AG04449 (cell line): ENCODE results near the gene C11orf71.

ENCODE experiments used
- CTCF ChIA-PET: fragments of 350-600 bp; formaldehyde crosslinking; extraction: SDS; loops from one replicate; lab custom pipeline; 2021; ENCODE audit warnings: antibody characterized with exemption; lab: Yijun Ruan, JAX
- POLR2A ChIA-PET: fragments of 400-600, 350-600 bp; formaldehyde crosslinking; extraction: SDS; loops from one replicate; lab custom pipeline; 2020; ENCODE audit warnings: antibody characterized with exemption, inconsistent platforms; lab: Yijun Ruan, JAX
- DNase-seq: peaks from one replicate; pipeline ENCODE4 v3.0.0-alpha.2; 2010; ENCODE audit warnings: low read depth, low spot score
- H3K4me3 ChIP-seq: 2 replicates; pipeline ENCODE4 v1.5.1; 2011; ENCODE audit warnings: low read depth, mild to moderate bottlenecking, control low read depth, low read length
- TF ChIP-seq, protein P1 (sequence below): IDR thresholded peaks from one replicate; pipeline ENCODE4 v1.5.1; 2011; ENCODE audit warnings: mild to moderate bottlenecking, moderate library complexity, low read length, control low read depth, inconsistent platforms; ENCODE audit not compliant: insufficient read depth; ENCODE audit errors: missing control alignments

The C11orf71 gene

DNA sequence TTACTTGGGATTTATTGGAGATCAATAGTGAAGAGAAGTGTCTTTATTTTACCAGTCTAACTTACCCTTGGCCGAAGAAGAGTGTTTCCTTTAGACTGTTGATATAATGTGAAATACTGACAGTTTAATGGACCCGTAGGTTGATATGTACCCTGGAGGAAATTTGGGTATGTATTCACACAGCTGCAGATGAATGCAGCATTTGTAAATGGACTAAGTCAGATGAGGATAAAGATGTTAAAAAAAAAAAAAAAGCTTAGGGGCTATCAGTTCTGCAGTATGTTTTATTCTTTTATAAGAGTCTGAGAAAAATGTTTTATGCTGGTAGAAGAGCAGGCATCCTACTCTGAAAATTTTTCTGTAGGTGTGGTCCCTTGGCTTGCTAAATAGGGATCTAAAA, 41.6 kb upstream of the C11orf71 start:
- no peak for DNase-seq
- ChIA-PET POLR2A (no interaction called here), CTCF (interaction anchor here (0.7 to 1.1 kb wide), 2 partner anchors 93 to 95 kb away, joined by 3 to 5 read pairs; no protein-coding TSS in a partner anchor)
- H3K4me3 ChIP-seq = no peak overlapping the region
- TF ChIP-seq, protein P1, sequence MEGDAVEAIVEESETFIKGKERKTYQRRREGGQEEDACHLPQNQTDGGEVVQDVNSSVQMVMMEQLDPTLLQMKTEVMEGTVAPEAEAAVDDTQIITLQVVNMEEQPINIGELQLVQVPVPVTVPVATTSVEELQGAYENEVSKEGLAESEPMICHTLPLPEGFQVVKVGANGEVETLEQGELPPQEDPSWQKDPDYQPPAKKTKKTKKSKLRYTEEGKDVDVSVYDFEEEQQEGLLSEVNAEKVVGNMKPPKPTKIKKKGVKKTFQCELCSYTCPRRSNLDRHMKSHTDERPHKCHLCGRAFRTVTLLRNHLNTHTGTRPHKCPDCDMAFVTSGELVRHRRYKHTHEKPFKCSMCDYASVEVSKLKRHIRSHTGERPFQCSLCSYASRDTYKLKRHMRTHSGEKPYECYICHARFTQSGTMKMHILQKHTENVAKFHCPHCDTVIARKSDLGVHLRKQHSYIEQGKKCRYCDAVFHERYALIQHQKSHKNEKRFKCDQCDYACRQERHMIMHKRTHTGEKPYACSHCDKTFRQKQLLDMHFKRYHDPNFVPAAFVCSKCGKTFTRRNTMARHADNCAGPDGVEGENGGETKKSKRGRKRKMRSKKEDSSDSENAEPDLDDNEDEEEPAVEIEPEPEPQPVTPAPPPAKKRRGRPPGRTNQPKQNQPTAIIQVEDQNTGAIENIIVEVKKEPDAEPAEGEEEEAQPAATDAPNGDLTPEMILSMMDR = no peak

DNA sequence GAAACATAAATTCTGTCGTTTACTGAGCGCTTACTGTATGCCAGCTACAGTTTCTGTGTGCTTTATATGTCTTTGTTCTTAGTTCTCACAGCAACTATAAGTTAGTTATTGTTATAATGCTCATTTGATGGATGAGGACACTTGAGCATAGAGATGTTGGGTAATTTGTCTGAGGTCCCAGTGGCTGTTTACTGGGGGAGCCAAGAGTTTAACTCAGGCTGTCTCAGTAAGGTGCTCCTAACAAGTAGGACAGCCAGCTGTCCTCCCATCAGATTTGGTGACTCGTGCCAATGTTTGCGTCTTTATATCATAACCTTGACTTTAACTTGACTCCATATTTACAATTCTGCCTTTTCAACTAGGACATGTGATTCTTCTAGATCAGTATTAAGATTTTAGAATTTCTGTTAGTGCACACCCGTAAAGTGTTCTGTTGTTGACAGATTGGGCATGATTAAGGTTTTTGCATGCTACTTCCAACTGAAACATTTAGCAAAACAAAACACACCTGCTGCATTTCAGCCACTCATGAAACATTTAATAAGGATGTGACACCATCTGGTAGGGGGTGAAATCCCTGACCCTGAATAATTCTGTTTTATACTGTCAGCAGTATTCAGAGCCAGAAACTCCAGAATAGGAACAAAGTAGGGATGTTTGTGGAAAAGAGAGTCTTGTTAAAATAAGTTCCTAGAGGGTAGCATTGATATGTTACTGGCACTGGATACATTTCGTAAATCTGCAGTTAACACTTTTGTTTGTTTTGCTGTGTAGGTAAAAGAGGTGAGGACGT, 40.9 kb upstream of the C11orf71 start:
- peak overlapping the region; percentile 98 for H3K4me3 ChIP-seq
- ChIA-PET CTCF (interaction anchor here (0.9 to 1.3 kb wide), 2 partner anchors 9 to 94 kb away, joined by 3 read pairs; no protein-coding TSS in a partner anchor), POLR2A (no interaction called here)
- TF ChIP-seq, protein P1 = no peak
- no peak for DNase-seq

DNA sequence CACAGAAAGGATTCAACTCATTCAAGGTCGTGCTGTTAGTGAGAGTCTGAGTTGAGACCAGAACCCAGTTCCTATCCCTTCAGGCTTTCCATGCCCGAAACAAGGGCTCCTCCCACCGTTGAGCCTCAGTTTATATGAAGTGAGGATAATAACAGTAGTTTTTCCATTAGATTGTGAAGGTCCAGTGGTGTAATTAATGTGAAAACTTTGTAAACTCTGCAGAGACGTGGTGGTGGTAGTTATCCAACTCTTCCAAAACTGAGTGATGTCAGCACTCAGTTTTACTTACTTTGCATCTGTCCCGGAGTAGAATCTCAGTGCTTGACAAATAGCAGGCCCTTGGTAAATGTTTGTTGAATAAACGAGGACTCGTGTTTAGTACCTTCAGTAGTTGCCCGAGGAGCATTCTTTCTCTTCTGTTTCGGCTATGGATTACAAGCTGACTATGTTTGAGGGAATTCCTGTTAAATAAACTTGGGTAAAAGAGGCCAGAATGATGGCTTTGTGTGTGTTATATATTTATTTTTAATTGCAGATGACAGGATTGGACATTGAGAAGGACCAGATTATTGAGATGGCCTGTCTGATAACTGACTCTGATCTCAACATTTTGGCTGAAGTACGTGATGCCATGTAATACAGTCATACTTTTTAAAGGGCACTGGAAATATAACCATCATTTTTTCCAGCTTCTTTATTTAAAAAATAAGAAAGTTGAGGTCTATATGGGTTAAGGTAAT, 40.0 kb upstream of the C11orf71 start:
- ChIA-PET POLR2A (no interaction called here), CTCF (interaction anchor here (0.9 to 1.3 kb wide), 2 partner anchors 10 to 93 kb away, joined by 3 read pairs; no protein-coding TSS in a partner anchor)
- no peak for DNase-seq
- peak overlapping the region; percentile 98 for H3K4me3 ChIP-seq
- TF ChIP-seq, protein P1 = no peak

DNA sequence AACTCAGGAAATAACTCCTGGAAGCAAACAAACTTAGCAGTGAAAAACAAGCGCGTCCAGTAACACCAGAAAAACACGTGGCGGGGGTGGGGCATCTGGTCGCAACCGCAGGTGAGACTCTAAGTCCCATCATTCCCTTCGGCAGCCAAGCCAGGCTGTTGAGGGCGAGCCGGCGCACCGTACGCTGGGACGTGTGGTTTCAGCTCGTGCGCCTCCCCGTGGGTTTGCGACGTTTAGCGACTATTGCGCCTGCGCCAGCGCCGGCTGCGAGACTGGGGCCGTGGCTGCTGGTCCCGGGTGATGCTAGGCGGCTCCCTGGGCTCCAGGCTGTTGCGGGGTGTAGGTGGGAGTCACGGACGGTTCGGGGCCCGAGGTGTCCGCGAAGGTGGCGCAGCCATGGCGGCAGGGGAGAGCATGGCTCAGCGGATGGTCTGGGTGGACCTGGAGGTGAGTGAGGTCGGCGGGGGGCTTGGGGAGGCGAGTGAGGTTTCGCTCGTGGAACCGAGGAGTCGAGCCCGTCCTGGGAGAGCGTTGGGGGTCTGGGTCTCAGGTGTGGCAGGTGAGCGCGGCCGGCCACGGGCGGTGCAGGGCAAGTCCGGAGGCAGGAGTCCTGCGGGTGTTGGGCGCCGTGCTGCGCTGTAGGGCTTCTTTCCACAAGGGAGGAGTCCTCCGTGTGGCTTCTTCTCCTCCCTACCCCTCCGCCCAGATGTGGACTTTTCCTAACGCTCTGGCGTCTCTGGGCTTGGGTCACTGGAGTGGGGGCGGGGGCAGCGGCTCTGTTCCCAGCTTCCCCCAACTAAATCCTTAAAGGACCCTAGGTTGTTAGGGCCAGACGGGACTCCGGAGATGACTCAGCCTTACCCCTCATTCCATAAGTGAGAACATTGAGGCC, 39.2 kb upstream of the C11orf71 start, which contains the start of gene REXO2:
TSS of gene REXO2 (plus strand) at position 239 of the 892 bp plus-strand sequence. CDS start at position 301, 62 bp downstream.
- TF ChIP-seq, protein P1 = peak; percentile 73
- DNase-seq = peak; percentile 59
- peak within 1 kb of the TSS; percentile 98 for H3K4me3 ChIP-seq
- POLR2A ChIA-PET = interaction anchor here (0.9 to 1.1 kb wide), 2 partner anchors 8 to 118 kb away, joined by 3 to 6 read pairs; no protein-coding TSS in a partner anchor
- CTCF ChIA-PET = interaction anchor here (0.9 to 1.6 kb wide), 6 partner anchors 11 to 99 kb away, joined by 3 to 6 read pairs (median 3); no protein-coding TSS in a partner anchor

DNA sequence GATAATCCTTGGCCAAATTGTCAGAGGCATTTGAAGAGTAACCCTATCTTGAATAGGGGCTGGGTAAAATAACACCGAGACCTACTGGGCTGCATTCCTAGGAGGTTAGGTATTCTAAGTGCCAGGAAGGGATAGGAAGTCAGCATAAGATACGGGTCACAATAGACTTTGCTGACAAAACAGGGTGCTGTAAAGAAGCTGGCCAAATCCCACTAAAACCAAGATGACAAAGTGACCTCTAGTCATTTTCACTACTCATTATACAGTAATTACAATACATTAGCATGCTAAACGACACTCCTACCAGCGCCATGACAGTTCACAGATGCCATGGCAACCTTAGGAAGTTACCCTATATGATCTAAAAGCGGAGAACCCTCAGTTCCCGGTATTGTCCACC, 38.0 kb upstream of the C11orf71 start:
- TF ChIP-seq, protein P1 = no peak
- CTCF ChIA-PET = interaction anchor here (0.9 to 1.6 kb wide), 3 partner anchors 26 to 98 kb away, joined by 3 to 6 read pairs (median 4); no protein-coding TSS in a partner anchor
- POLR2A ChIA-PET = no interaction called here
- H3K4me3 ChIP-seq = no peak overlapping the region
- DNase-seq = no peak
